Keratinocyte (primary cell): Measurements from ENCODE around the gene SHISA3. TPM values are rescaled to one million over a fixed set of nuclear protein-coding genes. Genes with fewer than 3 reads are reported as not detected.

Experiments used
- DNase-seq: peaks from one replicate; pipeline ENCODE4 v3.0.0-alpha.2; 2011; ENCODE audit warnings: low read depth, missing footprints, low spot score
- FAIRE-seq: peaks from 2 replicates; lab custom pipeline; 2011; peaks lifted over from hg19 to GRCh38; lab: Jason Lieb, UNC
- H2AFZ ChIP-seq: 2 replicates; pipeline ENCODE4 v1.6.0; 2012; ENCODE audit warnings: low read length, control low read depth, inconsistent platforms; ENCODE audit not compliant: control insufficient read depth
- H3K27ac ChIP-seq: 2 replicates; pipeline ENCODE4 v1.5.1; 2011; ENCODE audit warnings: low read length; ENCODE audit not compliant: control insufficient read depth, insufficient read depth
- H3K27me3 ChIP-seq: 3 replicates; pipeline ENCODE4 v1.6.0; 2011; ENCODE audit warnings: low read length; ENCODE audit not compliant: control insufficient read depth, insufficient read depth; ENCODE audit errors: extremely low read depth
- H3K36me3 ChIP-seq, 2 experiments: 2 replicates in 1 of 2; 3 replicates in 1 of 2; pipeline ENCODE4 v1.5.1; 2011; ENCODE audit warnings: low read length in 2 of 2, mild to moderate bottlenecking in 1 of 2; ENCODE audit not compliant: control insufficient read depth in 2 of 2, insufficient read depth in 2 of 2; ENCODE audit errors: extremely low read depth in 1 of 2
- H3K4me1 ChIP-seq: 3 replicates; pipeline ENCODE4 v1.5.1; 2011; ENCODE audit warnings: low read length; ENCODE audit not compliant: control insufficient read depth, insufficient read depth; ENCODE audit errors: extremely low read depth
- H3K4me2 ChIP-seq: 3 replicates; pipeline ENCODE4 v1.6.0; 2011; ENCODE audit warnings: low read depth, low read length; ENCODE audit not compliant: control insufficient read depth, insufficient read depth; ENCODE audit errors: extremely low read depth
- H3K4me3 ChIP-seq, 3 experiments: fragments of 200-600 bp in 1 of 3; sonication (generic) in 1 of 3; 2 replicates in 2 of 3; 3 replicates in 1 of 3; pipeline ENCODE4 v1.5.1; 2011 to 2016; ENCODE audit warnings: low read length in 3 of 3, mild to moderate bottlenecking in 3 of 3, control low read depth in 2 of 3, inconsistent platforms in 1 of 3, low read depth in 1 of 3, mixed read lengths in 1 of 3, mixed run types in 1 of 3, moderate library complexity in 1 of 3; ENCODE audit not compliant: control insufficient read depth in 2 of 3, insufficient read depth in 2 of 3; ENCODE audit errors: extremely low read depth in 1 of 3
- H3K79me2 ChIP-seq: 2 replicates; pipeline ENCODE4 v1.6.0; 2012; ENCODE audit warnings: low read length; ENCODE audit not compliant: control insufficient read depth, insufficient read depth
- H3K9ac ChIP-seq: 3 replicates; pipeline ENCODE4 v1.6.0; 2011; ENCODE audit warnings: low read length; ENCODE audit not compliant: control insufficient read depth, insufficient read depth; ENCODE audit errors: extremely low read depth
- H3K9me1 ChIP-seq: 3 replicates; pipeline ENCODE4 v1.6.0; 2011; ENCODE audit warnings: low read length; ENCODE audit not compliant: control insufficient read depth, insufficient read depth; ENCODE audit errors: extremely low read depth
- H3K9me3 ChIP-seq: 2 replicates; pipeline ENCODE4 v1.5.1; 2012; ENCODE audit warnings: low read depth, low read length; ENCODE audit not compliant: control insufficient read depth
- H4K20me1 ChIP-seq: 3 replicates; pipeline ENCODE4 v1.6.0; 2011; ENCODE audit warnings: low read length; ENCODE audit not compliant: control insufficient read depth, insufficient read depth; ENCODE audit errors: extremely low read depth
- EZH2 ChIP-seq: IDR thresholded peaks from one replicate; pipeline ENCODE4 v1.6.1; 2012; ENCODE audit warnings: inconsistent platforms, mild to moderate bottlenecking, low read length, moderate library complexity
- dilution Hi-C: fragments of 300-500 bp; cut with MboI; formaldehyde crosslinking; loops from one replicate; pipeline ENCODE4 v1.7.0; 2020; ENCODE audit warnings: low sequenced_read_pairs; ENCODE audit not compliant: extremely low pct_ligation_motif_present
- polyA plus RNA-seq, 5 experiments: library from polyadenylated mRNA; depleted of rRNA in 3 of 5; stranded (reverse) in 3 of 5; stranded (forward) in 1 of 5; unstranded in 1 of 5; fragments of >200 nt; gene quantifications; 1 replicate in 1 of 5; 2 replicates in 3 of 5; 3 replicates in 1 of 5; pipeline versions ENCODE4 v1.2.1 to v1.2.3, GENCODE V29; 2011 to 2012; ENCODE audit warnings: missing spikeins in 2 of 5, low read depth in 1 of 5, low replicate concordance in 1 of 5
- TF ChIP-seq, protein P1 (sequence below), 3 experiments: IDR thresholded peaks in 1 of 3; conservative IDR thresholded peaks in 1 of 3; optimal IDR thresholded peaks in 1 of 3; 2 replicates in 2 of 3; 3 replicates in 1 of 3; pipeline versions ENCODE3 to v1.5.1; 2011; ENCODE audit warnings: low read length in 3 of 3, mild to moderate bottlenecking in 3 of 3, moderate library complexity in 2 of 3, control low read depth in 1 of 3, inconsistent platforms in 1 of 3; ENCODE audit not compliant: insufficient read depth in 2 of 3; ENCODE audit errors: extremely low read depth in 1 of 3

Gene SHISA3
- polyA plus RNA-seq, 1 donor (not counting 4 experiments of a cell fraction or from before 2014, with no cell fraction given) = not detected

DNA sequence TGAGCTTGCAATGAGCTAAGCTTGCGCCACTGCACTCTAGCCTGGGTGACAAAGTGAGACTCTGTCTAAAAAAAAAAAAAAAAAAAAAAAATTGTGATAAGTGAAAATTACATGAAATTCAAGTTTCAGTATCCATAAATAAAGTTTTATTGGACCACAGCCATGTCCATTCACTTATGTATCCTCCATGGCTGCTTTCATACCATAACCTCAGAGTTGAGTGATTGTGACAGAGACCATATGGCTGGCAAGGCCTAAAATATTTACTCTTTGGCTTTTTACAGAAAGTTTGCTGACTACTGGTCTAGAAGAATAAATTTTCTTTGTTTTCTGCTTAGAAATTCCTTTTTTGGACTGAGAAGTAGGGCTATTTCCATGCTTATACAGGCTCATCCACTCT lies 11.8 kb upstream of the SHISA3 start:
- Histone ChIP-seq H3K4me3 (no peak overlapping the region), H2AFZ (no peak overlapping the region), H3K9me3 (no peaks in the 10 kb centered on the region), H3K27me3 (no peaks in the 10 kb centered on the region), H3K4me1 (no peaks in the 10 kb centered on the region), H3K27ac (no peak overlapping the region), H3K4me2 (no peak overlapping the region), H3K9me1 (no peaks in the 10 kb centered on the region), H3K9ac (no peak overlapping the region), H3K36me3 (no peaks in the 10 kb centered on the region), H4K20me1 (no peaks in the 10 kb centered on the region), H3K79me2 (no peaks in the 10 kb centered on the region)
- DNase-seq (no peak), FAIRE-seq (no peak)
- dilution Hi-C loops = no loop called here
- TF ChIP-seq, protein P1, sequence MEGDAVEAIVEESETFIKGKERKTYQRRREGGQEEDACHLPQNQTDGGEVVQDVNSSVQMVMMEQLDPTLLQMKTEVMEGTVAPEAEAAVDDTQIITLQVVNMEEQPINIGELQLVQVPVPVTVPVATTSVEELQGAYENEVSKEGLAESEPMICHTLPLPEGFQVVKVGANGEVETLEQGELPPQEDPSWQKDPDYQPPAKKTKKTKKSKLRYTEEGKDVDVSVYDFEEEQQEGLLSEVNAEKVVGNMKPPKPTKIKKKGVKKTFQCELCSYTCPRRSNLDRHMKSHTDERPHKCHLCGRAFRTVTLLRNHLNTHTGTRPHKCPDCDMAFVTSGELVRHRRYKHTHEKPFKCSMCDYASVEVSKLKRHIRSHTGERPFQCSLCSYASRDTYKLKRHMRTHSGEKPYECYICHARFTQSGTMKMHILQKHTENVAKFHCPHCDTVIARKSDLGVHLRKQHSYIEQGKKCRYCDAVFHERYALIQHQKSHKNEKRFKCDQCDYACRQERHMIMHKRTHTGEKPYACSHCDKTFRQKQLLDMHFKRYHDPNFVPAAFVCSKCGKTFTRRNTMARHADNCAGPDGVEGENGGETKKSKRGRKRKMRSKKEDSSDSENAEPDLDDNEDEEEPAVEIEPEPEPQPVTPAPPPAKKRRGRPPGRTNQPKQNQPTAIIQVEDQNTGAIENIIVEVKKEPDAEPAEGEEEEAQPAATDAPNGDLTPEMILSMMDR (optimal IDR thresholded peaks at IDR 0.05 in 1 of 3, IDR thresholded peaks at IDR 0.05 in 1 of 3, conservative IDR thresholded peaks at IDR 0.05 in 1 of 3; ENCODE audit: extremely low read depth in 1 of 3, insufficient read depth in 2 of 3, low read length in 3 of 3) = no peak
- TF ChIP-seq EZH2 = no peak

DNA sequence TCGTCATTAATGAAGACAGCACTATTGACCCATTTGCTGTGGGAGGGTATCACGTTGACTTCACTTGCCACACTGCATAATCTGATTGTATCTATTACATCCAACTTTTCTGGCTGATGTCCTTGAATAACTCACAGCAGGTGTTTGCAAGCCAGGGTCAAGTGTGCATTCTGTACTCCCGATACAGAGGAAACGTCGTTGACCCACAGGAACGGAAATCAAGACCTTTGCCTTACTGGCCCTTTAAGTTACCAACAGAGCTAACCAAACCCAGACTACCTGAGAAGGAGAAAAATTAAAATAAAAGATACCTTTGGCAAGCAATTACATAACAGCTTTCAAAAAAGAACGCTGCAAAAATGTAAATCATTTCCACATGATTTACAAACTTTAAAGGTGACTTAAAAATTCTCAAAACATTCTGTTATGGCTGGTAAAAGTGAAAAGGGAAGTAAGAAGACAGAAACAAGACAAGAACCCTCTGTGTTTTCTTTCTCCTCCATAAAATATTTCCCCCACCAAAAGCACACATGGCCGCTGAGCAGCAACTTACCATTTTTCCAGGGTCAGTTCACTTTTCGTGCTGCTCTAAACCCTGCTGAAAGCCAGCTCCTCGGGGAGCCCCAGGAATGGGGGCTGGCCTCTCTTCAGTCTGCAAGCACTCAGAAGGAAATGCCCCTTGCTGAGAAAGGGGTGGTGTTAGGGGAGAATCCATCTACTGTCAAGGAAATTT lies 6.5 kb upstream of the SHISA3 start:
- Histone ChIP-seq H4K20me1 (no peaks in the 10 kb centered on the region), H3K4me3 (no peak overlapping the region), H3K4me2 (no peak overlapping the region), H3K27me3 (peaks cover 7% of the 10 kb centered on the region), H3K9ac (no peak overlapping the region), H3K27ac (no peak overlapping the region), H3K36me3 (no peaks in the 10 kb centered on the region), H2AFZ (no peak overlapping the region), H3K4me1 (no peaks in the 10 kb centered on the region), H3K9me1 (no peaks in the 10 kb centered on the region), H3K9me3 (no peaks in the 10 kb centered on the region), H3K79me2 (no peaks in the 10 kb centered on the region)
- dilution Hi-C loops = no loop called here
- DNase-seq = no peak
- no peak for FAIRE-seq
- no peak for TF ChIP-seq EZH2
- TF ChIP-seq, protein P1 (optimal IDR thresholded peaks at IDR 0.05 in 1 of 3, IDR thresholded peaks at IDR 0.05 in 1 of 3, conservative IDR thresholded peaks at IDR 0.05 in 1 of 3; ENCODE audit: extremely low read depth in 1 of 3, insufficient read depth in 2 of 3, low read length in 3 of 3) = no peak
